Parathyroid adenoma (tissue), 2 donors: Measurements from ENCODE around the gene ADCY4.

Experiments used
- H2AFZ ChIP-seq: fragments of 300-600 bp; sonication (generic); one replicate; pipeline ENCODE4 v1.7.0; 2017; ENCODE audit warnings: antibody characterized with exemption, mild to moderate bottlenecking
- H3K27ac ChIP-seq: fragments of 300-600 bp; sonication (generic); one replicate; pipeline ENCODE4 v1.7.0; 2017
- H3K27me3 ChIP-seq: fragments of 300-600 bp; sonication (generic); one replicate; pipeline ENCODE4 v1.7.0; 2017; ENCODE audit warnings: low read length; ENCODE audit not compliant: control insufficient read depth, insufficient read depth
- H3K36me3 ChIP-seq: fragments of 300-600 bp; sonication (generic); one replicate; pipeline ENCODE4 v1.7.0; 2017; ENCODE audit warnings: low read length; ENCODE audit not compliant: control insufficient read depth, insufficient read depth
- H3K4me1 ChIP-seq: fragments of 300-600 bp; sonication (generic); one replicate; pipeline ENCODE4 v1.7.0; 2017; ENCODE audit warnings: control low read depth
- H3K4me2 ChIP-seq: fragments of 300-600 bp; sonication (generic); one replicate; pipeline ENCODE4 v1.7.0; 2017; ENCODE audit warnings: low read length
- H3K4me3 ChIP-seq: fragments of 300-600 bp; sonication (generic); one replicate; pipeline ENCODE4 v1.7.0; 2017; ENCODE audit warnings: low read depth, low read length
- H3K79me2 ChIP-seq: fragments of 300-600 bp; sonication (generic); one replicate; pipeline ENCODE4 v1.7.0; 2017; ENCODE audit warnings: control low read depth
- H3K9ac ChIP-seq: fragments of 300-600 bp; sonication (generic); one replicate; pipeline ENCODE4 v1.7.0; 2017; ENCODE audit warnings: mild to moderate bottlenecking
- H3K9me3 ChIP-seq: fragments of 300-600 bp; sonication (generic); one replicate; pipeline ENCODE4 v1.7.0; 2017; ENCODE audit warnings: low read length; ENCODE audit not compliant: control insufficient read depth
- TF ChIP-seq, protein P1 (sequence below): fragments of 300-600 bp; sonication (generic); IDR thresholded peaks from one replicate; pipeline ENCODE4 v1.7.0; 2017; ENCODE audit warnings: antibody characterized with exemption, mild to moderate bottlenecking
- donor health status: primary hyperparathyroidism.

The ADCY4 gene

DNA sequence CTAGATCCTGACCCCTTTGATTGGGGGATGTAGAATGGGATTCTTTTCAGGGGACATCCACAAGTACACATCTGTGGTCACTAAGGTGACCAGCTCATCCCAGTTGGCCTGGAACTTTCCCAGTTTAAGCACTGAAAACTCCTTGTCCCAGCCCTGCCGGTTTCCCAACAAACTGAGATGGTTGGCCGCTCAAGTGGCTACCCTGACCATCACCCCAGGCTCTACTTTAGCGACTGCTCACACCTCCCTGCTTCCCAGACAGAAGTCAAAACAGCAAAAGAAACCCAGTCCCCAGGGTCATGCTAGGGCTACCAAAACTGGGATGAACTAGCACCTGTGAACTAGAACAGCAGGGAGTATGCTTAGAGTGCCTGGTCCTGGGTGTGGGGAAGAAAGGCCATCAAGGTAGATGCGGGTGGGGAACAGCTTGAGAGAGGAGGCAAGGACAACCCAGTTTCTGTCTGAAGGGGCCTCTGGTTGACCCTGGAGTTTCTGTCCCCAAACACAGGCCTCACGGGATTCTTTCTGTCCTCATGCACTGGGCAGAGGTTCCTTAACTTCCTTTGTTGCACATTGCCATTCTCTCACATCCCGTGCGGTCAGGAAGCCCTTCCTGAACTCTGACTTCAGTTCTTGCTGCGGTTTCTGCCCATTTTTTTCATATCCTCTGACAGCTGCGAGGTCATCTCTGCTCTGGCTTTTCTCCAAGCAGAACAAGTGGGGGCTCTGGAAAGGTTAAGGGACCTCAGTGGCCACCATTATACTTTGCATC lies 21.9 kb downstream of the ADCY4 start:
- no peaks in the 10 kb centered on the region for H3K79me2 ChIP-seq
- H3K36me3 ChIP-seq = no peaks in the 10 kb centered on the region
- no peaks in the 10 kb centered on the region for H3K9me3 ChIP-seq
- peaks cover 7% of the 10 kb centered on the region for H3K4me1 ChIP-seq
- no peak overlapping the region for H3K9ac ChIP-seq
- no peak overlapping the region for H3K4me3 ChIP-seq
- H3K27me3 ChIP-seq = no peaks in the 10 kb centered on the region
- no peak overlapping the region for H2AFZ ChIP-seq
- no peak overlapping the region for H3K4me2 ChIP-seq
- H3K27ac ChIP-seq = peak overlapping the region; percentile 68
- TF ChIP-seq, protein P1, sequence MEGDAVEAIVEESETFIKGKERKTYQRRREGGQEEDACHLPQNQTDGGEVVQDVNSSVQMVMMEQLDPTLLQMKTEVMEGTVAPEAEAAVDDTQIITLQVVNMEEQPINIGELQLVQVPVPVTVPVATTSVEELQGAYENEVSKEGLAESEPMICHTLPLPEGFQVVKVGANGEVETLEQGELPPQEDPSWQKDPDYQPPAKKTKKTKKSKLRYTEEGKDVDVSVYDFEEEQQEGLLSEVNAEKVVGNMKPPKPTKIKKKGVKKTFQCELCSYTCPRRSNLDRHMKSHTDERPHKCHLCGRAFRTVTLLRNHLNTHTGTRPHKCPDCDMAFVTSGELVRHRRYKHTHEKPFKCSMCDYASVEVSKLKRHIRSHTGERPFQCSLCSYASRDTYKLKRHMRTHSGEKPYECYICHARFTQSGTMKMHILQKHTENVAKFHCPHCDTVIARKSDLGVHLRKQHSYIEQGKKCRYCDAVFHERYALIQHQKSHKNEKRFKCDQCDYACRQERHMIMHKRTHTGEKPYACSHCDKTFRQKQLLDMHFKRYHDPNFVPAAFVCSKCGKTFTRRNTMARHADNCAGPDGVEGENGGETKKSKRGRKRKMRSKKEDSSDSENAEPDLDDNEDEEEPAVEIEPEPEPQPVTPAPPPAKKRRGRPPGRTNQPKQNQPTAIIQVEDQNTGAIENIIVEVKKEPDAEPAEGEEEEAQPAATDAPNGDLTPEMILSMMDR = no peak

- H3K9me3 ChIP-seq = no peaks in the 10 kb centered on the region
- no peaks in the 10 kb centered on the region for H3K36me3 ChIP-seq
- H2AFZ ChIP-seq = no peak overlapping the region
- H3K79me2 ChIP-seq = no peaks in the 10 kb centered on the region
- no peak overlapping the region for H3K4me3 ChIP-seq
- TF ChIP-seq, protein P1 = no peak
- H3K27me3 ChIP-seq = no peaks in the 10 kb centered on the region
- H3K9ac ChIP-seq = no peak overlapping the region
- peak overlapping the region; percentile 68 for H3K27ac ChIP-seq
- no peak overlapping the region for H3K4me2 ChIP-seq
- peaks cover 7% of the 10 kb centered on the region for H3K4me1 ChIP-seq
Measured at GRCh38 chr14:24311837-24312615, 22.8 kb downstream of the ADCY4 start.

DNA sequence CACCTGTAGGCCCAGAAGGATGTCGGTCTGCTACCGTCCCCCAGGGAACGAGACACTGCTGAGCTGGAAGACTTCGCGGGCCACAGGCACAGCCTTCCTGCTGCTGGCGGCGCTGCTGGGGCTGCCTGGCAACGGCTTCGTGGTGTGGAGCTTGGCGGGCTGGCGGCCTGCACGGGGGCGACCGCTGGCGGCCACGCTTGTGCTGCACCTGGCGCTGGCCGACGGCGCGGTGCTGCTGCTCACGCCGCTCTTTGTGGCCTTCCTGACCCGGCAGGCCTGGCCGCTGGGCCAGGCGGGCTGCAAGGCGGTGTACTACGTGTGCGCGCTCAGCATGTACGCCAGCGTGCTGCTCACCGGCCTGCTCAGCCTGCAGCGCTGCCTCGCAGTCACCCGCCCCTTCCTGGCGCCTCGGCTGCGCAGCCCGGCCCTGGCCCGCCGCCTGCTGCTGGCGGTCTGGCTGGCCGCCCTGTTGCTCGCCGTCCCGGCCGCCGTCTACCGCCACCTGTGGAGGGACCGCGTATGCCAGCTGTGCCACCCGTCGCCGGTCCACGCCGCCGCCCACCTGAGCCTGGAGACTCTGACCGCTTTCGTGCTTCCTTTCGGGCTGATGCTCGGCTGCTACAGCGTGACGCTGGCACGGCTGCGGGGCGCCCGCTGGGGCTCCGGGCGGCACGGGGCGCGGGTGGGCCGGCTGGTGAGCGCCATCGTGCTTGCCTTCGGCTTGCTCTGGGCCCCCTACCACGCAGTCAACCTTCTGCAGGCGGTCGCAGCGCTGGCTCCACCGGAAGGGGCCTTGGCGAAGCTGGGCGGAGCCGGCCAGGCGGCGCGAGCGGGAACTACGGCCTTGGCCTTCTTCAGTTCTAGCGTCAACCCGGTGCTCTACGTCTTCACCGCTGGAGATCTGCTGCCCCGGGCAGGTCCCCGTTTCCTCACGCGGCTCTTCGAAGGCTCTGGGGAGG lies 23.9 kb downstream of the ADCY4 start, which contains the start of gene LTB4R:
Gene LTB4R (plus strand): TSS at position 857 of the 959 bp plus-strand sequence. CDS start 4,150 bp downstream, outside the sequence.
- Histone ChIP-seq H3K4me1 (peaks cover 7% of the 10 kb centered on the region), H3K4me2 (peak within 1 kb of the TSS; percentile 69), H2AFZ (peak within 1 kb of the TSS; percentile 90), H3K27me3 (no peaks in the 10 kb centered on the region), H3K4me3 (peak within 1 kb of the TSS; percentile 33), H3K36me3 (no peaks in the 10 kb centered on the region), H3K9ac (no peak within 1 kb of the TSS), H3K9me3 (no peaks in the 10 kb centered on the region), H3K79me2 (no peaks in the 10 kb centered on the region), H3K27ac (peak within 1 kb of the TSS; percentile 68)
- TF ChIP-seq, protein P1 = peak; percentile 53

- H3K4me1 ChIP-seq = peaks cover 7% of the 10 kb centered on the region
- H3K4me3 ChIP-seq = peak overlapping the region; percentile 33
- H3K79me2 ChIP-seq = no peaks in the 10 kb centered on the region
- peak overlapping the region; percentile 69 for H3K4me2 ChIP-seq
- no peaks in the 10 kb centered on the region for H3K36me3 ChIP-seq
- peak overlapping the region; percentile 90 for H2AFZ ChIP-seq
- no peaks in the 10 kb centered on the region for H3K9me3 ChIP-seq
- peak overlapping the region; percentile 68 for H3K27ac ChIP-seq
- TF ChIP-seq, protein P1 = no peak
- H3K9ac ChIP-seq = no peak overlapping the region
- no peaks in the 10 kb centered on the region for H3K27me3 ChIP-seq
Measured at GRCh38 chr14:24310265-24310645, 24.6 kb downstream of the ADCY4 start.
